Measurements from ENCODE around the gene ABCD2.
"Not testable (repeated sequence)": the region's sequence is repeated elsewhere in the genome, so short reads cannot be mapped to it uniquely, and the experiment has no call there.

ABCD2 gene

GRCh38 chr12:39619660-39620433, at the start of gene ABCD2:
Gene ABCD2 (minus strand): TSS chr12:39619803. CDS start chr12:39619615, 188 bp downstream.
- peak; percentile 51 for DNase-seq

- no peak for DNase-seq
These were observed 40.5 kb upstream of the ABCD2 start for GRCh38 chr12:39660101-39660500.

- no peak for DNase-seq
These were observed 27.8 kb upstream of the ABCD2 start for GRCh38 chr12:39647383-39647782.

GRCh38 chr12:39646963-39647362, 27.4 kb upstream of the ABCD2 start:
- DNase-seq: no peak

GRCh38 chr12:39643052-39643451, 23.4 kb upstream of the ABCD2 start:
- DNase-seq: no peak

- no peak for DNase-seq
These were observed 19.2 kb upstream of the ABCD2 start for GRCh38 chr12:39638840-39639239.

- DNase-seq: no peak
These were observed 18.6 kb upstream of the ABCD2 start for GRCh38 chr12:39638178-39638577.

GRCh38 chr12:39632670-39633069, 13.1 kb upstream of the ABCD2 start:
- DNase-seq: no peak

- no peak for DNase-seq
These were observed 9.2 kb upstream of the ABCD2 start for GRCh38 chr12:39628836-39629235.

- DNase-seq: no peak
These were observed 8.3 kb upstream of the ABCD2 start for GRCh38 chr12:39627914-39628313.

GRCh38 chr12:39626033-39626814, 6.6 kb upstream of the ABCD2 start:
- no peak for DNase-seq

GRCh38 chr12:39623919-39624318, 4.3 kb upstream of the ABCD2 start:
- DNase-seq: no peak

GRCh38 chr12:39623160-39623559, 3.6 kb upstream of the ABCD2 start:
- not testable (repeated sequence) for DNase-seq

GRCh38 chr12:39622306-39622705, 2.7 kb upstream of the ABCD2 start:
- DNase-seq: no peak

GRCh38 chr12:39621670-39622069, 2.1 kb upstream of the ABCD2 start:
- DNase-seq: no peak

- no peak for DNase-seq
These were observed 1.4 kb upstream of the ABCD2 start for GRCh38 chr12:39620659-39621658.

- DNase-seq: no peak
These were observed 315 bp downstream of the ABCD2 start for GRCh38 chr12:39619316-39619659.

- DNase-seq: no peak
These were observed 902 bp downstream of the ABCD2 start for GRCh38 chr12:39618701-39619100.

- DNase-seq: no peak
These were observed 1.7 kb downstream of the ABCD2 start for GRCh38 chr12:39617887-39618286.

- DNase-seq: no peak
These were observed 2.9 kb downstream of the ABCD2 start for GRCh38 chr12:39616666-39617065.

- no peak for DNase-seq
These were observed 3.4 kb downstream of the ABCD2 start for GRCh38 chr12:39616251-39616650.

GRCh38 chr12:39613525-39613924, 6.1 kb downstream of the ABCD2 start:
- no peak for DNase-seq

- no peak for DNase-seq
These were observed 7.4 kb downstream of the ABCD2 start for GRCh38 chr12:39612250-39612649.

Data from activated CD4-positive, CD25-positive, alpha-beta regulatory T cell treated with anti-CD3 and anti-CD28 coated beads, Interleukin-2, amount 50 U/mL, for 72 hours (primary cell).